Karpas-422 (cell line): ENCODE data around the gene SDK1. TPM values are rescaled to one million over a fixed set of nuclear protein-coding genes. Genes with fewer than 3 reads are reported as not detected.

Experiments
- DNase-seq: peaks from one replicate; pipeline ENCODE4 v3.0.0-alpha.2; 2015
- H2AFZ ChIP-seq: fragments of 200-600 bp; sonication (generic); 2 replicates; pipeline ENCODE4 v1.6.1; 2014; ENCODE audit warnings: antibody characterized with exemption, low read length, mixed read lengths
- H3K27ac ChIP-seq: fragments of 200-600 bp; sonication (generic); 2 replicates; pipeline ENCODE4 v1.5.1; 2014; ENCODE audit warnings: mild to moderate bottlenecking, low read length, moderate library complexity
- H3K27me3 ChIP-seq: fragments of 200-600 bp; sonication (generic); 2 replicates; pipeline ENCODE4 v1.6.1; 2014; ENCODE audit warnings: low read length, mixed read lengths
- H3K36me3 ChIP-seq: fragments of 200-600 bp; sonication (generic); 2 replicates; pipeline ENCODE4 v1.6.1; 2014; ENCODE audit warnings: low read length, mixed read lengths; ENCODE audit not compliant: insufficient read depth
- H3K4me1 ChIP-seq: fragments of 200-600 bp; sonication (generic); 2 replicates; pipeline ENCODE4 v1.6.1; 2014; ENCODE audit warnings: mild to moderate bottlenecking, low read length, mixed read lengths
- H3K4me2 ChIP-seq: fragments of 200-600 bp; sonication (generic); 2 replicates; pipeline ENCODE4 v1.6.1; 2014; ENCODE audit warnings: low read length, low read depth, mild to moderate bottlenecking; ENCODE audit not compliant: poor library complexity, severe bottlenecking
- H3K4me3 ChIP-seq: fragments of 200-600 bp; sonication (generic); 2 replicates; pipeline ENCODE4 v1.5.1; 2014; ENCODE audit warnings: mild to moderate bottlenecking, antibody characterized with exemption, low read length, mixed read lengths
- H3K79me2 ChIP-seq: fragments of 200-600 bp; sonication (generic); 2 replicates; pipeline ENCODE4 v1.6.1; 2014; ENCODE audit warnings: mild to moderate bottlenecking, low read length, mixed read lengths
- H3K9ac ChIP-seq: fragments of 200-600 bp; sonication (generic); 2 replicates; pipeline ENCODE4 v1.6.0; 2014; ENCODE audit warnings: low read length
- H3K9me2 ChIP-seq: fragments of 200-600 bp; sonication (generic), shearing (Covaris generic); replicated peaks from 2 replicates; pipeline ENCODE4 v1.6.0; 2014; ENCODE audit warnings: mild to moderate bottlenecking, low read length, moderate library complexity; ENCODE audit not compliant: insufficient read depth
- H3K9me3 ChIP-seq: fragments of 300-700, 200-600 bp; sonication (generic); 2 replicates; pipeline ENCODE4 v1.6.1; 2014; ENCODE audit warnings: low read length, mixed read lengths
- H4K20me1 ChIP-seq: fragments of 200-600 bp; sonication (generic); 2 replicates; pipeline ENCODE4 v1.6.1; 2014; ENCODE audit warnings: mild to moderate bottlenecking, antibody characterized with exemption, low read length, low read depth; ENCODE audit not compliant: insufficient read depth
- total RNA-seq: library from RNA; depleted of rRNA; stranded (reverse); fragments of >200 nt; shearing (Covaris generic); gene quantifications from 2 replicates; pipeline ENCODE4 v1.2.3, GENCODE V29; 2014; ENCODE audit warnings: low replicate concordance

Gene SDK1
- total RNA-seq, 1 experiment from 2014 or later = not detected

GRCh38 chr7:4028221-4028620, 727.2 kb downstream of the SDK1 start:
- Histone ChIP-seq H3K4me1 (no peaks in the 10 kb centered on the region), H3K27me3 (no peaks in the 10 kb centered on the region), H3K4me2 (no peak overlapping the region), H3K27ac (no peak overlapping the region), H3K36me3 (no peaks in the 10 kb centered on the region), H4K20me1 (no peaks in the 10 kb centered on the region), H2AFZ (no peak overlapping the region), H3K4me3 (no peak overlapping the region), H3K9me3 (no peaks in the 10 kb centered on the region), H3K9ac (no peak overlapping the region), H3K79me2 (no peaks in the 10 kb centered on the region), H3K9me2 (no peaks in the 10 kb centered on the region)
- no peak for DNase-seq

- DNase-seq = no peak
- Histone ChIP-seq H3K9ac (no peak overlapping the region), H3K36me3 (no peaks in the 10 kb centered on the region), H3K4me2 (no peak overlapping the region), H3K9me2 (no peaks in the 10 kb centered on the region), H3K79me2 (no peaks in the 10 kb centered on the region), H3K27me3 (no peaks in the 10 kb centered on the region), H3K27ac (no peak overlapping the region), H4K20me1 (no peaks in the 10 kb centered on the region), H3K4me1 (no peaks in the 10 kb centered on the region), H2AFZ (no peak overlapping the region), H3K9me3 (no peaks in the 10 kb centered on the region), H3K4me3 (no peak overlapping the region)
Observed at GRCh38 chr7:4029941-4030340, 728.9 kb downstream of the SDK1 start.

GRCh38 chr7:4030346-4030950, 729.4 kb downstream of the SDK1 start:
- Histone ChIP-seq H3K9me3 (no peaks in the 10 kb centered on the region), H3K27ac (no peak overlapping the region), H3K4me2 (no peak overlapping the region), H3K9me2 (no peaks in the 10 kb centered on the region), H2AFZ (no peak overlapping the region), H3K9ac (no peak overlapping the region), H3K79me2 (no peaks in the 10 kb centered on the region), H3K27me3 (no peaks in the 10 kb centered on the region), H3K36me3 (no peaks in the 10 kb centered on the region), H4K20me1 (no peaks in the 10 kb centered on the region), H3K4me1 (no peaks in the 10 kb centered on the region), H3K4me3 (no peak overlapping the region)
- no peak for DNase-seq

GRCh38 chr7:4033996-4034395, 732.9 kb downstream of the SDK1 start:
- H3K4me3 ChIP-seq = no peak overlapping the region
- H3K4me1 ChIP-seq = no peaks in the 10 kb centered on the region
- H3K27me3 ChIP-seq = no peaks in the 10 kb centered on the region
- no peaks in the 10 kb centered on the region for H4K20me1 ChIP-seq
- no peak overlapping the region for H3K27ac ChIP-seq
- H3K9me2 ChIP-seq = no peaks in the 10 kb centered on the region
- H3K9ac ChIP-seq = no peak overlapping the region
- H3K79me2 ChIP-seq = no peaks in the 10 kb centered on the region
- H3K36me3 ChIP-seq = no peaks in the 10 kb centered on the region
- H3K9me3 ChIP-seq = no peaks in the 10 kb centered on the region
- DNase-seq = no peak
- H3K4me2 ChIP-seq = no peak overlapping the region
- no peak overlapping the region for H2AFZ ChIP-seq

- Histone ChIP-seq H3K79me2 (no peaks in the 10 kb centered on the region), H3K9me2 (no peaks in the 10 kb centered on the region), H3K36me3 (no peaks in the 10 kb centered on the region), H3K4me1 (no peaks in the 10 kb centered on the region), H3K27ac (no peak overlapping the region), H3K9ac (no peak overlapping the region), H4K20me1 (no peaks in the 10 kb centered on the region), H3K4me2 (no peak overlapping the region), H3K4me3 (no peak overlapping the region), H3K27me3 (no peaks in the 10 kb centered on the region), H2AFZ (no peak overlapping the region), H3K9me3 (no peaks in the 10 kb centered on the region)
- DNase-seq = no peak
Observed at GRCh38 chr7:4037308-4037707, 736.3 kb downstream of the SDK1 start.

- H3K4me3 ChIP-seq = no peak overlapping the region
- H3K9ac ChIP-seq = no peak overlapping the region
- no peak overlapping the region for H2AFZ ChIP-seq
- H3K4me2 ChIP-seq = no peak overlapping the region
- H4K20me1 ChIP-seq = no peaks in the 10 kb centered on the region
- H3K27me3 ChIP-seq = no peaks in the 10 kb centered on the region
- DNase-seq = no peak
- H3K9me2 ChIP-seq = no peaks in the 10 kb centered on the region
- H3K36me3 ChIP-seq = no peaks in the 10 kb centered on the region
- no peaks in the 10 kb centered on the region for H3K4me1 ChIP-seq
- H3K79me2 ChIP-seq = no peaks in the 10 kb centered on the region
- H3K27ac ChIP-seq = no peak overlapping the region
- no peaks in the 10 kb centered on the region for H3K9me3 ChIP-seq
Observed at GRCh38 chr7:4037877-4038276, 736.8 kb downstream of the SDK1 start.

- Histone ChIP-seq H3K4me3 (no peak overlapping the region), H3K36me3 (no peaks in the 10 kb centered on the region), H3K4me1 (no peaks in the 10 kb centered on the region), H3K9me3 (no peaks in the 10 kb centered on the region), H3K27me3 (no peaks in the 10 kb centered on the region), H4K20me1 (no peaks in the 10 kb centered on the region), H3K27ac (no peak overlapping the region), H3K4me2 (no peak overlapping the region), H3K9me2 (no peaks in the 10 kb centered on the region), H3K9ac (no peak overlapping the region), H2AFZ (no peak overlapping the region), H3K79me2 (no peaks in the 10 kb centered on the region)
- DNase-seq = no peak
Observed at GRCh38 chr7:4040109-4040928, 739.3 kb downstream of the SDK1 start.

GRCh38 chr7:4042402-4043045, 741.5 kb downstream of the SDK1 start:
- H3K79me2 ChIP-seq = no peaks in the 10 kb centered on the region
- no peaks in the 10 kb centered on the region for H4K20me1 ChIP-seq
- H3K9me2 ChIP-seq = no peaks in the 10 kb centered on the region
- no peak overlapping the region for H2AFZ ChIP-seq
- no peaks in the 10 kb centered on the region for H3K36me3 ChIP-seq
- no peaks in the 10 kb centered on the region for H3K4me1 ChIP-seq
- H3K4me3 ChIP-seq = no peak overlapping the region
- H3K4me2 ChIP-seq = no peak overlapping the region
- H3K27me3 ChIP-seq = no peaks in the 10 kb centered on the region
- no peak for DNase-seq
- no peak overlapping the region for H3K9ac ChIP-seq
- no peak overlapping the region for H3K27ac ChIP-seq
- no peaks in the 10 kb centered on the region for H3K9me3 ChIP-seq
